ENCODE results near the gene RAB3GAP2. TPM values are rescaled to one million over a fixed set of nuclear protein-coding genes. Genes with fewer than 3 reads are reported as not detected.

The RAB3GAP2 gene
- total RNA-seq, 1 experiment from 2014 or later = 64.3 TPM

GRCh38 chr1:220219136-220219442 is 53.2 kb downstream of the RAB3GAP2 start:
- Mint-ChIP-seq H3K36me3 (no peaks in the 10 kb centered on the region; the same call in 1 of the 2 replicates), H3K4me1 (peaks cover 35% of the 10 kb centered on the region), H3K27ac (peak overlapping the region; percentile 55; the same call in 1 of the 2 replicates), H3K4me3 (no peak overlapping the region), H3K9me3 (no peaks in the 10 kb centered on the region), H3K27me3 (ENCODE audit: low read depth) (no peaks in the 10 kb centered on the region)
- no peak for DNase-seq (ENCODE audit: low spot score)
- CTCF ChIA-PET = interaction anchor here (0.7 to 1.7 kb wide), 31 partner anchors 8 to 558 kb away, joined by 3 to 25 read pairs (median 4); partner anchors contain the start of gene RAB3GAP2
- no peak for ATAC-seq
- POLR2A ChIA-PET = interaction anchor here (1.0 kb wide), 2 partner anchors 52 to 53 kb away, joined by 3 to 4 read pairs; partner anchors contain the start of gene RAB3GAP2
- TF ChIP-seq CREM (CRISPR knock-in tag; IDR thresholded peaks at IDR 0.05) (no peak), ZNF219 (CRISPR knock-in tag; IDR thresholded peaks at IDR 0.05; ENCODE audit: borderline replicate concordance) (no peak), GABPB1 (CRISPR knock-in tag; IDR thresholded peaks at IDR 0.05) (no peak), FOXJ3 (CRISPR knock-in tag; IDR thresholded peaks at IDR 0.05; ENCODE audit: borderline replicate concordance) (no peak), ZNF532 (CRISPR knock-in tag; IDR thresholded peaks at IDR 0.05; ENCODE audit: borderline replicate concordance) (no peak), ZNF425 (CRISPR knock-in tag; conservative IDR thresholded peaks at IDR 0.05) (no peak), ZNF671 (CRISPR knock-in tag; IDR thresholded peaks at IDR 0.05) (no peak), ZNF281 (CRISPR knock-in tag; IDR thresholded peaks at IDR 0.05) (no peak), NFE2L1 (CRISPR knock-in tag; IDR thresholded peaks at IDR 0.05) (no peak), RELA (CRISPR knock-in tag; IDR thresholded peaks at IDR 0.05; ENCODE audit: borderline replicate concordance) (no peak), ZNF423 (CRISPR knock-in tag; IDR thresholded peaks at IDR 0.05) (no peak), FOXK1 (CRISPR knock-in tag; IDR thresholded peaks at IDR 0.05) (no peak)
- TF ChIP-seq, protein P1, sequence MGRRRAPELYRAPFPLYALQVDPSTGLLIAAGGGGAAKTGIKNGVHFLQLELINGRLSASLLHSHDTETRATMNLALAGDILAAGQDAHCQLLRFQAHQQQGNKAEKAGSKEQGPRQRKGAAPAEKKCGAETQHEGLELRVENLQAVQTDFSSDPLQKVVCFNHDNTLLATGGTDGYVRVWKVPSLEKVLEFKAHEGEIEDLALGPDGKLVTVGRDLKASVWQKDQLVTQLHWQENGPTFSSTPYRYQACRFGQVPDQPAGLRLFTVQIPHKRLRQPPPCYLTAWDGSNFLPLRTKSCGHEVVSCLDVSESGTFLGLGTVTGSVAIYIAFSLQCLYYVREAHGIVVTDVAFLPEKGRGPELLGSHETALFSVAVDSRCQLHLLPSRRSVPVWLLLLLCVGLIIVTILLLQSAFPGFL (CRISPR knock-in tag; IDR thresholded peaks at IDR 0.05; ENCODE audit: borderline replicate concordance) = no peak
- TF ChIP-seq, protein P2, sequence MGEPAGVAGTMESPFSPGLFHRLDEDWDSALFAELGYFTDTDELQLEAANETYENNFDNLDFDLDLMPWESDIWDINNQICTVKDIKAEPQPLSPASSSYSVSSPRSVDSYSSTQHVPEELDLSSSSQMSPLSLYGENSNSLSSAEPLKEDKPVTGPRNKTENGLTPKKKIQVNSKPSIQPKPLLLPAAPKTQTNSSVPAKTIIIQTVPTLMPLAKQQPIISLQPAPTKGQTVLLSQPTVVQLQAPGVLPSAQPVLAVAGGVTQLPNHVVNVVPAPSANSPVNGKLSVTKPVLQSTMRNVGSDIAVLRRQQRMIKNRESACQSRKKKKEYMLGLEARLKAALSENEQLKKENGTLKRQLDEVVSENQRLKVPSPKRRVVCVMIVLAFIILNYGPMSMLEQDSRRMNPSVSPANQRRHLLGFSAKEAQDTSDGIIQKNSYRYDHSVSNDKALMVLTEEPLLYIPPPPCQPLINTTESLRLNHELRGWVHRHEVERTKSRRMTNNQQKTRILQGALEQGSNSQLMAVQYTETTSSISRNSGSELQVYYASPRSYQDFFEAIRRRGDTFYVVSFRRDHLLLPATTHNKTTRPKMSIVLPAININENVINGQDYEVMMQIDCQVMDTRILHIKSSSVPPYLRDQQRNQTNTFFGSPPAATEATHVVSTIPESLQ (CRISPR knock-in tag; IDR thresholded peaks at IDR 0.05) = no peak
- TF ChIP-seq, protein P3, sequence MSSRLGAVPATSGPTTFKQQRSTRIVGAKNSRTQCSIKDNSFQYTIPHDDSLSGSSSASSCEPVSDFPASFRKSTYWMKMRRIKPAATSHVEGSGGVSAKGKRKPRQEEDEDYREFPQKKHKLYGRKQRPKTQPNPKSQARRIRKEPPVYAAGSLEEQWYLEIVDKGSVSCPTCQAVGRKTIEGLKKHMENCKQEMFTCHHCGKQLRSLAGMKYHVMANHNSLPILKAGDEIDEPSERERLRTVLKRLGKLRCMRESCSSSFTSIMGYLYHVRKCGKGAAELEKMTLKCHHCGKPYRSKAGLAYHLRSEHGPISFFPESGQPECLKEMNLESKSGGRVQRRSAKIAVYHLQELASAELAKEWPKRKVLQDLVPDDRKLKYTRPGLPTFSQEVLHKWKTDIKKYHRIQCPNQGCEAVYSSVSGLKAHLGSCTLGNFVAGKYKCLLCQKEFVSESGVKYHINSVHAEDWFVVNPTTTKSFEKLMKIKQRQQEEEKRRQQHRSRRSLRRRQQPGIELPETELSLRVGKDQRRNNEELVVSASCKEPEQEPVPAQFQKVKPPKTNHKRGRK (CRISPR knock-in tag; IDR thresholded peaks at IDR 0.05; ENCODE audit: borderline replicate concordance) = no peak
- TF ChIP-seq, protein P4, sequence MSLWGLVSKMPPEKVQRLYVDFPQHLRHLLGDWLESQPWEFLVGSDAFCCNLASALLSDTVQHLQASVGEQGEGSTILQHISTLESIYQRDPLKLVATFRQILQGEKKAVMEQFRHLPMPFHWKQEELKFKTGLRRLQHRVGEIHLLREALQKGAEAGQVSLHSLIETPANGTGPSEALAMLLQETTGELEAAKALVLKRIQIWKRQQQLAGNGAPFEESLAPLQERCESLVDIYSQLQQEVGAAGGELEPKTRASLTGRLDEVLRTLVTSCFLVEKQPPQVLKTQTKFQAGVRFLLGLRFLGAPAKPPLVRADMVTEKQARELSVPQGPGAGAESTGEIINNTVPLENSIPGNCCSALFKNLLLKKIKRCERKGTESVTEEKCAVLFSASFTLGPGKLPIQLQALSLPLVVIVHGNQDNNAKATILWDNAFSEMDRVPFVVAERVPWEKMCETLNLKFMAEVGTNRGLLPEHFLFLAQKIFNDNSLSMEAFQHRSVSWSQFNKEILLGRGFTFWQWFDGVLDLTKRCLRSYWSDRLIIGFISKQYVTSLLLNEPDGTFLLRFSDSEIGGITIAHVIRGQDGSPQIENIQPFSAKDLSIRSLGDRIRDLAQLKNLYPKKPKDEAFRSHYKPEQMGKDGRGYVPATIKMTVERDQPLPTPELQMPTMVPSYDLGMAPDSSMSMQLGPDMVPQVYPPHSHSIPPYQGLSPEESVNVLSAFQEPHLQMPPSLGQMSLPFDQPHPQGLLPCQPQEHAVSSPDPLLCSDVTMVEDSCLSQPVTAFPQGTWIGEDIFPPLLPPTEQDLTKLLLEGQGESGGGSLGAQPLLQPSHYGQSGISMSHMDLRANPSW (CRISPR knock-in tag; conservative IDR thresholded peaks at IDR 0.05; ENCODE audit: low read depth) = no peak
